ENCODE results near the gene GLP1R.

DNA sequence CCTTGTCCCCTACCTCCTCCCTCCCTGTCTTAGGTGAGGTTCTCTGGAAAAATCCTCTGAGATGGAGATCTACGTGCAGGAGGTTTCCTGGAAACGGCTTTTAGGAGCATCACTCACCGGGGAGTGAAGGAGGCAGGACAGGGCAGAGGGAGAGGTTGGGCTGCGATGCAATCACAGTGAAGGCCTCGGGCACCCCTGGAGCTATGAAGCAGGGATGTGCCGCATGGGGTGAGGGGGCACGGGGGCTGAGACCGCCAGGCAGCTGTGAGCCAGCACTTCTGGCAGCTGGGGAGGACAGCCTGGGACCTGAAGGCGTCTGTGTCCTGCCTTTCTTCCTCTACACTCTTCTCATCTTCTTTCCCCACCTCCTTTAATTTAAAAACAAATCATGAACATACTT is 12.9 kb upstream of the GLP1R start:
- TF ChIP-seq, protein P1, sequence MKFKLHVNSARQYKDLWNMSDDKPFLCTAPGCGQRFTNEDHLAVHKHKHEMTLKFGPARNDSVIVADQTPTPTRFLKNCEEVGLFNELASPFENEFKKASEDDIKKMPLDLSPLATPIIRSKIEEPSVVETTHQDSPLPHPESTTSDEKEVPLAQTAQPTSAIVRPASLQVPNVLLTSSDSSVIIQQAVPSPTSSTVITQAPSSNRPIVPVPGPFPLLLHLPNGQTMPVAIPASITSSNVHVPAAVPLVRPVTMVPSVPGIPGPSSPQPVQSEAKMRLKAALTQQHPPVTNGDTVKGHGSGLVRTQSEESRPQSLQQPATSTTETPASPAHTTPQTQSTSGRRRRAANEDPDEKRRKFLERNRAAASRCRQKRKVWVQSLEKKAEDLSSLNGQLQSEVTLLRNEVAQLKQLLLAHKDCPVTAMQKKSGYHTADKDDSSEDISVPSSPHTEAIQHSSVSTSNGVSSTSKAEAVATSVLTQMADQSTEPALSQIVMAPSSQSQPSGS (CRISPR knock-in tag; IDR thresholded peaks at IDR 0.05; ENCODE audit: borderline replicate concordance, low read depth) = no peak
- no peak for TF ChIP-seq MYBL2 (CRISPR knock-in tag; IDR thresholded peaks at IDR 0.05)
- no peak for TF ChIP-seq CREB1 (CRISPR knock-in tag; IDR thresholded peaks at IDR 0.05)
- TF ChIP-seq ZNF232 (CRISPR knock-in tag; IDR thresholded peaks at IDR 0.05) = no peak
- TF ChIP-seq, protein P2, sequence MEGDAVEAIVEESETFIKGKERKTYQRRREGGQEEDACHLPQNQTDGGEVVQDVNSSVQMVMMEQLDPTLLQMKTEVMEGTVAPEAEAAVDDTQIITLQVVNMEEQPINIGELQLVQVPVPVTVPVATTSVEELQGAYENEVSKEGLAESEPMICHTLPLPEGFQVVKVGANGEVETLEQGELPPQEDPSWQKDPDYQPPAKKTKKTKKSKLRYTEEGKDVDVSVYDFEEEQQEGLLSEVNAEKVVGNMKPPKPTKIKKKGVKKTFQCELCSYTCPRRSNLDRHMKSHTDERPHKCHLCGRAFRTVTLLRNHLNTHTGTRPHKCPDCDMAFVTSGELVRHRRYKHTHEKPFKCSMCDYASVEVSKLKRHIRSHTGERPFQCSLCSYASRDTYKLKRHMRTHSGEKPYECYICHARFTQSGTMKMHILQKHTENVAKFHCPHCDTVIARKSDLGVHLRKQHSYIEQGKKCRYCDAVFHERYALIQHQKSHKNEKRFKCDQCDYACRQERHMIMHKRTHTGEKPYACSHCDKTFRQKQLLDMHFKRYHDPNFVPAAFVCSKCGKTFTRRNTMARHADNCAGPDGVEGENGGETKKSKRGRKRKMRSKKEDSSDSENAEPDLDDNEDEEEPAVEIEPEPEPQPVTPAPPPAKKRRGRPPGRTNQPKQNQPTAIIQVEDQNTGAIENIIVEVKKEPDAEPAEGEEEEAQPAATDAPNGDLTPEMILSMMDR (IDR thresholded peaks at IDR 0.05) = no peak
- TF ChIP-seq, protein P3, sequence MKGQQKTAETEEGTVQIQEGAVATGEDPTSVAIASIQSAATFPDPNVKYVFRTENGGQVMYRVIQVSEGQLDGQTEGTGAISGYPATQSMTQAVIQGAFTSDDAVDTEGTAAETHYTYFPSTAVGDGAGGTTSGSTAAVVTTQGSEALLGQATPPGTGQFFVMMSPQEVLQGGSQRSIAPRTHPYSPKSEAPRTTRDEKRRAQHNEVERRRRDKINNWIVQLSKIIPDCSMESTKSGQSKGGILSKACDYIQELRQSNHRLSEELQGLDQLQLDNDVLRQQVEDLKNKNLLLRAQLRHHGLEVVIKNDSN (CRISPR knock-in tag; IDR thresholded peaks at IDR 0.05) = no peak
- TF ChIP-seq, protein P4, sequence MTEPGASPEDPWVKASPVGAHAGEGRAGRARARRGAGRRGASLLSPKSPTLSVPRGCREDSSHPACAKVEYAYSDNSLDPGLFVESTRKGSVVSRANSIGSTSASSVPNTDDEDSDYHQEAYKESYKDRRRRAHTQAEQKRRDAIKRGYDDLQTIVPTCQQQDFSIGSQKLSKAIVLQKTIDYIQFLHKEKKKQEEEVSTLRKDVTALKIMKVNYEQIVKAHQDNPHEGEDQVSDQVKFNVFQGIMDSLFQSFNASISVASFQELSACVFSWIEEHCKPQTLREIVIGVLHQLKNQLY (CRISPR knock-in tag; IDR thresholded peaks at IDR 0.05) = no peak

Measured in WTC11 (cell line).